Chondrocyte (in vitro differentiated cells): ENCODE results near the gene CENPT. TPM values are rescaled to one million over a fixed set of nuclear protein-coding genes. Genes with fewer than 3 reads are reported as not detected.

ENCODE experiments used
- DNase-seq: peaks from one replicate; pipeline ENCODE4 v3.0.0; 2021; ENCODE audit warnings: mixed read lengths, low spot score
- H3K27ac Mint-ChIP-seq: one replicate; pipeline ENCODE4 v1.8.0; 2021; ENCODE audit warnings: mild to moderate bottlenecking, moderate library complexity, mixed read lengths; ENCODE audit not compliant: unreplicated experiment
- H3K27me3 Mint-ChIP-seq: 2 replicates; pipeline ENCODE4 v1.8.0; 2021; ENCODE audit warnings: low read depth, mixed read lengths
- H3K36me3 Mint-ChIP-seq: 2 replicates; pipeline ENCODE4 v1.8.0; 2021; ENCODE audit warnings: low read depth, mixed read lengths
- H3K4me1 Mint-ChIP-seq: 2 replicates; pipeline ENCODE4 v1.8.0; 2021; ENCODE audit warnings: low read depth, mild to moderate bottlenecking, mixed read lengths
- H3K4me3 Mint-ChIP-seq: one replicate; pipeline ENCODE4 v1.8.0; 2021; ENCODE audit warnings: mild to moderate bottlenecking, moderate library complexity, mixed read lengths; ENCODE audit not compliant: unreplicated experiment
- H3K9me3 Mint-ChIP-seq: 2 replicates; pipeline ENCODE4 v1.8.0; 2021; ENCODE audit warnings: low read depth, mixed read lengths
- CTCF ChIP-seq: fragments of 200-600 bp; sonication (generic); IDR thresholded peaks from 2 replicates; pipeline ENCODE4 v1.5.0; 2021; ENCODE audit warnings: antibody characterized with exemption, mild to moderate bottlenecking, moderate library complexity
- total RNA-seq: library from RNA; stranded (reverse); gene quantifications from 3 replicates; pipeline ENCODE4 v1.2.1, GENCODE V29; 2021

The CENPT gene
- total RNA-seq, 1 donor from 2014 or later, result 50.5 TPM

DNA sequence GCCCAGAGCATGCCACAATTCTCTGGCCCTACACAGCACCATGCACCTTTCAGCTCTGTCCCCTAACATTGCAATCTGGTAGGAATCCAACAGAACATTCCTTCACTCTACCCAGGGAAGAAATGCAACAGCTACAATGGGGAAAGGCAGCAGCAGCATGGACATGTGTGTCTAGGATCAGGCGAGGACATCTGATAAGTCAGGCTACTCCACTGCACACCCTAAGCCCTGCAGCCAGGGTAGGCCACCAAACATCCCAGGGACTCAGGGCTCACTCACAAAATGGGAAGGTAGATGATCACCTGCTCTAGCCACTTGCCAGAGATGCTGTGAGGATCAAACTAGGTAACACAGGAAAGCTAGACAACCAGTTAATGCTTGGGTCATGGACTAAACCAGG is 46.3 kb downstream of the CENPT start:
- Mint-ChIP-seq H3K27ac (no peak overlapping the region), H3K4me3 (no peak overlapping the region), H3K36me3 (peaks cover 12% of the 10 kb centered on the region), H3K4me1 (peaks cover 23% of the 10 kb centered on the region), H3K27me3 (no peaks in the 10 kb centered on the region), H3K9me3 (no peaks in the 10 kb centered on the region)
- no peak for TF ChIP-seq CTCF
- DNase-seq, result no peak

GRCh38 chr16:67800338-67800926 is 47.1 kb downstream of the CENPT start:
- Mint-ChIP-seq H3K27ac (peak overlapping the region; percentile 42), H3K27me3 (no peaks in the 10 kb centered on the region), H3K36me3 (peaks cover 12% of the 10 kb centered on the region), H3K4me3 (no peak overlapping the region), H3K4me1 (peaks cover 18% of the 10 kb centered on the region), H3K9me3 (no peaks in the 10 kb centered on the region)
- TF ChIP-seq CTCF, result no peak
- DNase-seq, result no peak

DNA sequence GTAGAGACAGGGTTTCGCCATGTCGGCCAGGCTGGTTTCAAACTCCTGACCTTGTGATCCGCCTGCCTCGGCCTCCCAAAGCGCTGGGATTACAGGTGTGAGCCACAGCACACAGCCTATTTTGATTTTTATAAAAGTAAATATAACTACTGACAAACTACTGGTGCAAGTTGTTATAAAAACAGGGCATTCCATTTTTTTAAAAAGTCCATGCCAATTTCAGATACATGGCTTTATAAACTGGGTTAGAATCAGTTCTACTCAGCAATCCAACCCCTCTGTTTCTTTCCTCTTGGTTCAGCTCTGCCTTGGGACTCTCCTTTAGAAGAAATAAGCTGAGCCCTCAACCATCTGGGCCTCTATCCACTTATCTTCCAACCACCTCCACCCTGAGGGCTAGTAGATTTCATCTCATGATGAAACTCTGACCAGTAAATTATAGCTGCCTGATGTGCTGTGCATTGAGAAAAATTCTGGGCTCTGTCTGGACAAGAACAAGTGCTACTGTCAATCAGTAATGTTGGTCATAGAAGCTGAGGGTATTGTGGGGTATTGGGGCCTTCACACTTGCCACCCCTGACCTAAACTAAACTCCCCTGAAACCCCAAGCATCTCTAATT is 51.3 kb downstream of the CENPT start:
- H3K4me3 Mint-ChIP-seq, result no peak overlapping the region

GRCh38 chr16:67790071-67790470 is 57.4 kb downstream of the CENPT start:
- TF ChIP-seq CTCF, result no peak
- no peaks in the 10 kb centered on the region for H3K4me1 Mint-ChIP-seq
- no peaks in the 10 kb centered on the region for H3K9me3 Mint-ChIP-seq
- DNase-seq, result no peak
- no peaks in the 10 kb centered on the region for H3K27me3 Mint-ChIP-seq
- H3K4me3 Mint-ChIP-seq, result no peak overlapping the region
- H3K36me3 Mint-ChIP-seq, result no peaks in the 10 kb centered on the region
- H3K27ac Mint-ChIP-seq, result no peak overlapping the region

More for the DNA sequence above, 51.3 kb downstream of the CENPT start:
- Mint-ChIP-seq H3K27me3 (no peaks in the 10 kb centered on the region), H3K36me3 (peaks cover 7% of the 10 kb centered on the region), H3K9me3 (no peaks in the 10 kb centered on the region), H3K4me1 (peaks cover 9% of the 10 kb centered on the region), H3K27ac (no peak overlapping the region)
- no peak for TF ChIP-seq CTCF
- no peak for DNase-seq

GRCh38 chr16:67786491-67786890 is 61.0 kb downstream of the CENPT start:
- Mint-ChIP-seq H3K27me3 (no peaks in the 10 kb centered on the region), H3K4me3 (no peak overlapping the region), H3K9me3 (no peaks in the 10 kb centered on the region), H3K36me3 (no peaks in the 10 kb centered on the region), H3K4me1 (no peaks in the 10 kb centered on the region), H3K27ac (no peak overlapping the region)
- TF ChIP-seq CTCF, result no peak
- DNase-seq, result no peak
